ENCODE results near the gene GAPDH.
A peak's percentile ranks its signal among the peaks of the same experiment; 100 is the strongest.

GRCh38 chr12:6534695-6534944 lies 303 bp downstream of the GAPDH start:
- no peak for TF ChIP-seq CREB1 (IDR thresholded peaks at IDR 0.05; ENCODE audit: low read depth)
- TF ChIP-seq YY1 (IDR thresholded peaks at IDR 0.05; ENCODE audit: low read depth) = peak; percentile 10; the same call in 1 of the 2 replicates
